Activated T-cell treated with anti-CD3 and anti-CD28 coated beads, Interleukin-2, amount 50 U/mL, for 72 hours (primary cell): Measurements from ENCODE around the gene ARHGAP22. TPM values are rescaled to one million over a fixed set of nuclear protein-coding genes. Genes with fewer than 3 reads are reported as not detected.

Experiments used
- ATAC-seq, 2 donors: fragments of 150-1000 bp; cut with Tn5 transposase; replicated peaks in 1 of 2; 2 replicates each; pipeline ENCODE4 v1.10.0; 2021; ENCODE audit warnings: moderate library complexity in 2 of 2, mild to moderate bottlenecking in 1 of 2
- DNase-seq, 2 donors: peaks; one replicate each; pipeline ENCODE4 v3.0.0; 2021 to 2022; ENCODE audit warnings: mixed read lengths in 1 of 2
- H3K27ac Mint-ChIP-seq: one replicate; pipeline ENCODE4 v1.8.0; 2022; ENCODE audit warnings: mild to moderate bottlenecking, moderate library complexity, mixed read lengths
- H3K27me3 Mint-ChIP-seq: one replicate; pipeline ENCODE4 v1.8.0; 2022; ENCODE audit warnings: low read depth, mixed read lengths
- H3K36me3 Mint-ChIP-seq, 2 donors: one replicate each; pipeline ENCODE4 v1.8.0; 2022; ENCODE audit warnings: mixed read lengths in 2 of 2, mild to moderate bottlenecking in 1 of 2; ENCODE audit not compliant: insufficient read depth in 2 of 2
- H3K4me1 Mint-ChIP-seq: one replicate; pipeline ENCODE4 v1.8.0; 2022; ENCODE audit warnings: low read depth, mixed read lengths
- H3K4me3 Mint-ChIP-seq, 2 donors: one replicate each; pipeline ENCODE4 v1.8.0; 2022; ENCODE audit warnings: mild to moderate bottlenecking in 2 of 2, mixed read lengths in 2 of 2, moderate library complexity in 2 of 2
- H3K9me3 Mint-ChIP-seq, 2 donors: one replicate each; pipeline ENCODE4 v1.8.0; 2022; ENCODE audit warnings: mixed read lengths in 2 of 2
- total RNA-seq, 2 donors: library from RNA; stranded (reverse); gene quantifications; one replicate each; pipeline ENCODE4 v1.2.3, GENCODE V29; 2022

The ARHGAP22 gene
- total RNA-seq, 2 donors from 2014 or later = not detected

GRCh38 chr10:48598936-48599829 lies 5.7 kb downstream of the ARHGAP22 start:
- no peak overlapping the region for H3K4me3 Mint-ChIP-seq
- H3K36me3 Mint-ChIP-seq = no peaks in the 10 kb centered on the region
- no peaks in the 10 kb centered on the region for H3K4me1 Mint-ChIP-seq
- ATAC-seq = no peak
- H3K9me3 Mint-ChIP-seq = no peaks in the 10 kb centered on the region
- H3K27me3 Mint-ChIP-seq = peaks cover 14% of the 10 kb centered on the region
- no peak for DNase-seq
- no peak overlapping the region for H3K27ac Mint-ChIP-seq

- DNase-seq (no peak), ATAC-seq (no peak)
- Mint-ChIP-seq H3K36me3 (no peaks in the 10 kb centered on the region), H3K27me3 (peaks cover 6% of the 10 kb centered on the region), H3K4me3 (no peak overlapping the region), H3K4me1 (no peaks in the 10 kb centered on the region), H3K27ac (no peak overlapping the region), H3K9me3 (no peaks in the 10 kb centered on the region)
Observed at GRCh38 chr10:48598243-48598935, 6.5 kb downstream of the ARHGAP22 start.

GRCh38 chr10:48595539-48595932 lies 9.3 kb downstream of the ARHGAP22 start:
- Mint-ChIP-seq H3K27me3 (peaks cover 6% of the 10 kb centered on the region), H3K4me3 (no peak overlapping the region), H3K4me1 (no peaks in the 10 kb centered on the region), H3K36me3 (no peaks in the 10 kb centered on the region), H3K9me3 (no peaks in the 10 kb centered on the region), H3K27ac (no peak overlapping the region)
- ATAC-seq (no peak), DNase-seq (no peak)

- DNase-seq (no peak), ATAC-seq (no peak)
- Mint-ChIP-seq H3K36me3 (no peaks in the 10 kb centered on the region), H3K9me3 (no peaks in the 10 kb centered on the region), H3K27me3 (peaks cover 6% of the 10 kb centered on the region), H3K4me3 (no peak overlapping the region), H3K27ac (no peak overlapping the region), H3K4me1 (no peaks in the 10 kb centered on the region)
Observed at GRCh38 chr10:48594803-48595538, 9.9 kb downstream of the ARHGAP22 start.

GRCh38 chr10:48594371-48594770 lies 10.5 kb downstream of the ARHGAP22 start:
- Mint-ChIP-seq H3K4me3 (no peak overlapping the region), H3K4me1 (no peaks in the 10 kb centered on the region), H3K36me3 (no peaks in the 10 kb centered on the region), H3K27ac (no peak overlapping the region), H3K9me3 (no peaks in the 10 kb centered on the region), H3K27me3 (peaks cover 6% of the 10 kb centered on the region)
- ATAC-seq = no peak
- DNase-seq = no peak

- ATAC-seq (no peak), DNase-seq (no peak)
- Mint-ChIP-seq H3K4me1 (no peaks in the 10 kb centered on the region), H3K27ac (no peak overlapping the region), H3K4me3 (no peak overlapping the region), H3K36me3 (no peaks in the 10 kb centered on the region), H3K9me3 (no peaks in the 10 kb centered on the region), H3K27me3 (peaks cover 6% of the 10 kb centered on the region)
Observed at GRCh38 chr10:48592346-48592745, 12.5 kb downstream of the ARHGAP22 start.

- Mint-ChIP-seq H3K4me3 (no peak overlapping the region), H3K27ac (no peak overlapping the region), H3K36me3 (no peaks in the 10 kb centered on the region), H3K27me3 (peaks cover 6% of the 10 kb centered on the region), H3K9me3 (no peaks in the 10 kb centered on the region), H3K4me1 (no peaks in the 10 kb centered on the region)
- ATAC-seq = no peak
- DNase-seq = no peak
Observed at GRCh38 chr10:48590945-48591344, 13.9 kb downstream of the ARHGAP22 start.

- peaks cover 0 to 4% of the 10 kb centered on the region in 2 donors for H3K36me3 Mint-ChIP-seq
- no peaks in the 10 kb centered on the region for H3K4me1 Mint-ChIP-seq
- H3K27me3 Mint-ChIP-seq = no peaks in the 10 kb centered on the region
- ATAC-seq = no peak
- DNase-seq = no peak
- H3K4me3 Mint-ChIP-seq = no peak overlapping the region
- peaks cover 2 to 6% of the 10 kb centered on the region in 2 donors for H3K9me3 Mint-ChIP-seq
- no peak overlapping the region for H3K27ac Mint-ChIP-seq
Observed at GRCh38 chr10:48589266-48589665, 15.6 kb downstream of the ARHGAP22 start.

GRCh38 chr10:48587819-48588218 lies 17.1 kb downstream of the ARHGAP22 start:
- H3K27me3 Mint-ChIP-seq = no peaks in the 10 kb centered on the region
- H3K36me3 Mint-ChIP-seq = peaks cover 0 to 4% of the 10 kb centered on the region in 2 donors
- DNase-seq = no peak
- no peak overlapping the region for H3K4me3 Mint-ChIP-seq
- H3K4me1 Mint-ChIP-seq = no peaks in the 10 kb centered on the region
- H3K9me3 Mint-ChIP-seq = peaks cover 2 to 6% of the 10 kb centered on the region in 2 donors
- ATAC-seq = no peak
- H3K27ac Mint-ChIP-seq = no peak overlapping the region

GRCh38 chr10:48587101-48587500 lies 17.8 kb downstream of the ARHGAP22 start:
- Mint-ChIP-seq H3K27ac (no peak overlapping the region), H3K27me3 (no peaks in the 10 kb centered on the region), H3K4me3 (no peak overlapping the region), H3K36me3 (peaks cover 0 to 4% of the 10 kb centered on the region in 2 donors), H3K4me1 (no peaks in the 10 kb centered on the region), H3K9me3 (peaks cover 2 to 6% of the 10 kb centered on the region in 2 donors)
- ATAC-seq (no peak), DNase-seq (no peak)

- no peaks in the 10 kb centered on the region for H3K4me1 Mint-ChIP-seq
- no peak overlapping the region for H3K4me3 Mint-ChIP-seq
- peaks cover 16% of the 10 kb centered on the region for H3K27me3 Mint-ChIP-seq
- ATAC-seq (no peak), DNase-seq (no peak)
- H3K36me3 Mint-ChIP-seq = peaks cover 0 to 4% of the 10 kb centered on the region in 2 donors
- H3K27ac Mint-ChIP-seq = no peak overlapping the region
- H3K9me3 Mint-ChIP-seq = peaks cover 2 to 6% of the 10 kb centered on the region in 2 donors
Observed at GRCh38 chr10:48582970-48583369, 21.9 kb downstream of the ARHGAP22 start.

GRCh38 chr10:48580236-48580635 lies 24.6 kb downstream of the ARHGAP22 start:
- no peaks in the 10 kb centered on the region for H3K4me1 Mint-ChIP-seq
- no peak overlapping the region for H3K27ac Mint-ChIP-seq
- no peaks in the 10 kb centered on the region for H3K36me3 Mint-ChIP-seq
- peaks cover 16% of the 10 kb centered on the region for H3K27me3 Mint-ChIP-seq
- H3K9me3 Mint-ChIP-seq = peaks cover 1 to 2% of the 10 kb centered on the region in 2 donors
- ATAC-seq (no peak), DNase-seq (no peak)
- H3K4me3 Mint-ChIP-seq = no peak overlapping the region
